GM21737 (cell line): Measurements from ENCODE around the gene CACHD1.
"Not testable (repeated sequence)": the region's sequence is repeated elsewhere in the genome, so short reads cannot be mapped to it uniquely, and the experiment has no call there.

Experiments
- ATAC-seq: cut with Tn5 transposase; IDR thresholded peaks from one replicate; pipeline ENCODE4 v1.9.1; 2021; ENCODE audit warnings: mild to moderate bottlenecking, moderate library complexity; ENCODE audit not compliant: unreplicated experiment

The CACHD1 gene

GRCh38 chr1:64581135-64581842, 111.4 kb downstream of the CACHD1 start:
- ATAC-seq = no peak

GRCh38 chr1:64581843-64582185, 111.9 kb downstream of the CACHD1 start:
- no peak for ATAC-seq

- no peak for ATAC-seq
Measured at GRCh38 chr1:64584479-64584878, 114.5 kb downstream of the CACHD1 start.

GRCh38 chr1:64588876-64589275, 118.9 kb downstream of the CACHD1 start:
- no peak for ATAC-seq

- no peak for ATAC-seq
Measured at GRCh38 chr1:64590316-64590715, 120.4 kb downstream of the CACHD1 start.

- no peak for ATAC-seq
Measured at GRCh38 chr1:64594446-64594845, 124.5 kb downstream of the CACHD1 start.

GRCh38 chr1:64595871-64596515, 126.1 kb downstream of the CACHD1 start:
- ATAC-seq = no peak

GRCh38 chr1:64597113-64597512, 127.2 kb downstream of the CACHD1 start:
- ATAC-seq = no peak

GRCh38 chr1:64598100-64598571, 128.2 kb downstream of the CACHD1 start:
- ATAC-seq = no peak

GRCh38 chr1:64599242-64599641, 129.3 kb downstream of the CACHD1 start:
- ATAC-seq = no peak

GRCh38 chr1:64601207-64601606, 131.3 kb downstream of the CACHD1 start:
- ATAC-seq = no peak

- no peak for ATAC-seq
Measured at GRCh38 chr1:64608005-64608650, 138.2 kb downstream of the CACHD1 start.

GRCh38 chr1:64608651-64609048, 138.7 kb downstream of the CACHD1 start:
- ATAC-seq = no peak

GRCh38 chr1:64610950-64611349, 141.0 kb downstream of the CACHD1 start:
- ATAC-seq = not testable (repeated sequence)

- ATAC-seq = no peak
Measured at GRCh38 chr1:64616039-64616438, 146.1 kb downstream of the CACHD1 start.

GRCh38 chr1:64623750-64624191, 153.8 kb downstream of the CACHD1 start:
- ATAC-seq = no peak

GRCh38 chr1:64624218-64624713, 154.3 kb downstream of the CACHD1 start:
- ATAC-seq = no peak

- no peak for ATAC-seq
Measured at GRCh38 chr1:64624808-64625207, 154.9 kb downstream of the CACHD1 start.

GRCh38 chr1:64630611-64631010, 160.7 kb downstream of the CACHD1 start:
- ATAC-seq = no peak

- ATAC-seq = no peak
Measured at GRCh38 chr1:64631346-64632034, 161.6 kb downstream of the CACHD1 start.

- ATAC-seq = no peak
Measured at GRCh38 chr1:64632936-64633335, 163.0 kb downstream of the CACHD1 start.
